WTC11 (cell line): Measurements from ENCODE around the gene COL26A1. TPM values are rescaled to one million over a fixed set of nuclear protein-coding genes. Genes with fewer than 3 reads are reported as not detected.
"Not testable (repeated sequence)": the region's sequence is repeated elsewhere in the genome, so short reads cannot be mapped to it uniquely, and the experiment has no call there.

ENCODE experiments used
- ATAC-seq: fragments of 200-7000 bp; cut with Tn5 transposase; 2 replicates; pipeline ENCODE4 v1.10.0; 2021; ENCODE audit warnings: mild to moderate bottlenecking, moderate library complexity
- CTCF ChIA-PET: fragments of 300-600 bp; sonication (Branson Sonifier 250); formaldehyde crosslinking; loops from one replicate; lab custom pipeline; 2021; ENCODE audit warnings: antibody characterized with exemption; lab: Charles Lee
- POLR2A ChIA-PET: fragments of 350-600 bp; sonication (Branson Sonifier 250); formaldehyde crosslinking; loops from one replicate; lab custom pipeline; 2021; ENCODE audit warnings: antibody characterized with exemption; lab: Charles Lee
- DNase-seq: peaks from one replicate; pipeline ENCODE4 v3.0.0; 2021; ENCODE audit warnings: low spot score
- H3K27ac Mint-ChIP-seq: 2 replicates; pipeline ENCODE4 v1.8.0; 2021; ENCODE audit warnings: mixed read lengths
- H3K27me3 Mint-ChIP-seq: 2 replicates; pipeline ENCODE4 v1.8.0; 2021; ENCODE audit warnings: low read depth, mild to moderate bottlenecking, moderate library complexity, mixed read lengths
- H3K36me3 Mint-ChIP-seq: 2 replicates; pipeline ENCODE4 v1.8.0; 2021; ENCODE audit warnings: mixed read lengths
- H3K4me1 Mint-ChIP-seq: 2 replicates; pipeline ENCODE4 v1.8.0; 2022; ENCODE audit warnings: mixed read lengths
- H3K4me3 Mint-ChIP-seq: 2 replicates; pipeline ENCODE4 v1.8.0; 2021; ENCODE audit warnings: mild to moderate bottlenecking, moderate library complexity, mixed read lengths
- H3K9me3 Mint-ChIP-seq: 2 replicates; pipeline ENCODE4 v1.8.0; 2021; ENCODE audit warnings: mixed read lengths
- CBFB ChIP-seq: sonication (generic); formaldehyde crosslinking; IDR thresholded peaks from 2 replicates; pipeline ENCODE4 v1.8.1; 2022; ENCODE audit warnings: mild to moderate bottlenecking, low read depth, missing genetic modification reagents
- E2F1 ChIP-seq: sonication (generic); formaldehyde crosslinking; IDR thresholded peaks from 2 replicates; pipeline ENCODE4 v1.8.0; 2022; ENCODE audit warnings: mild to moderate bottlenecking, missing genetic modification reagents
- E2F5 ChIP-seq: sonication (generic); formaldehyde crosslinking; IDR thresholded peaks from 2 replicates; pipeline ENCODE4 v1.8.1; 2022; ENCODE audit warnings: mild to moderate bottlenecking, moderate library complexity, missing genetic modification reagents
- FOXP1 ChIP-seq: sonication (generic); formaldehyde crosslinking; IDR thresholded peaks from 2 replicates; pipeline ENCODE4 v1.8.0; 2022; ENCODE audit warnings: missing genetic modification reagents, mild to moderate bottlenecking, moderate library complexity, borderline replicate concordance
- GTF2I ChIP-seq: fragments of 250-450 bp; sonication (Bioruptor Pico); conservative IDR thresholded peaks from 2 replicates; pipeline ENCODE4 v1.4.0; 2021; ENCODE audit warnings: mild to moderate bottlenecking
- IRF2 ChIP-seq: sonication (generic); formaldehyde crosslinking; IDR thresholded peaks from 2 replicates; pipeline ENCODE4 v1.8.0; 2022; ENCODE audit warnings: low read depth, missing genetic modification reagents, borderline replicate concordance
- SP1 ChIP-seq: sonication (generic); formaldehyde crosslinking; conservative IDR thresholded peaks from 2 replicates; pipeline ENCODE4 v1.8.1; 2022; ENCODE audit warnings: missing genetic modification reagents
- ZNF121 ChIP-seq: sonication (generic); formaldehyde crosslinking; IDR thresholded peaks from 2 replicates; pipeline ENCODE4 v1.8.0; 2023; ENCODE audit warnings: missing genetic modification reagents
- ZNF281 ChIP-seq: sonication (generic); formaldehyde crosslinking; IDR thresholded peaks from 2 replicates; pipeline ENCODE4 v1.8.0; 2023; ENCODE audit warnings: mild to moderate bottlenecking, missing genetic modification reagents
- ZNF317 ChIP-seq: sonication (generic); formaldehyde crosslinking; IDR thresholded peaks from 2 replicates; pipeline ENCODE4 v1.8.1; 2023; ENCODE audit warnings: low read depth, mild to moderate bottlenecking, moderate library complexity, missing genetic modification reagents, borderline replicate concordance
- ZNF512 ChIP-seq: sonication (generic); formaldehyde crosslinking; IDR thresholded peaks from 2 replicates; pipeline ENCODE4 v1.8.1; 2022; ENCODE audit warnings: missing genetic modification reagents, borderline replicate concordance
- ZNF671 ChIP-seq: fragments of 250-450 bp; sonication (Bioruptor Pico); IDR thresholded peaks from 2 replicates; pipeline ENCODE4 v1.8.0; 2021; ENCODE audit warnings: mild to moderate bottlenecking
- ZSCAN18 ChIP-seq: fragments of 250-450 bp; sonication (Bioruptor Pico); IDR thresholded peaks from 2 replicates; pipeline ENCODE4 v2.1.2; 2022; ENCODE audit warnings: mild to moderate bottlenecking, moderate library complexity
- total RNA-seq: library from RNA; stranded (reverse); gene quantifications from 3 replicates; pipeline ENCODE4 v1.2.3, GENCODE V29; 2021

The COL26A1 gene
- total RNA-seq, 1 experiment from 2014 or later, result 64.4 TPM

- TF ChIP-seq SP1 (CRISPR knock-in tag) (no peak), FOXP1 (no peak), CBFB (CRISPR knock-in tag) (no peak), ZNF281 (no peak), E2F1 (CRISPR knock-in tag) (no peak)
- DNase-seq (no peak), ATAC-seq (no peak)
- no peak overlapping the region for H3K4me3 Mint-ChIP-seq
- POLR2A ChIA-PET, result no interaction called here
- H3K27me3 Mint-ChIP-seq, result no peaks in the 10 kb centered on the region
- CTCF ChIA-PET, result interaction anchor here (1.4 kb wide), 1 partner anchor 8 kb away, joined by 8 read pairs; no protein-coding TSS in a partner anchor
- peaks cover 26% of the 10 kb centered on the region for H3K4me1 Mint-ChIP-seq
- no peaks in the 10 kb centered on the region for H3K36me3 Mint-ChIP-seq
- H3K9me3 Mint-ChIP-seq, result no peaks in the 10 kb centered on the region
- no peak overlapping the region; the same call in 1 of the 2 replicates for H3K27ac Mint-ChIP-seq
These were observed 69.6 kb downstream of the COL26A1 start for GRCh38 chr7:101432316-101432715.

GRCh38 chr7:101433688-101434087, 71.0 kb downstream of the COL26A1 start:
- POLR2A ChIA-PET, result no interaction called here
- Mint-ChIP-seq H3K4me3 (no peak overlapping the region), H3K27me3 (no peaks in the 10 kb centered on the region), H3K36me3 (no peaks in the 10 kb centered on the region), H3K27ac (no peak overlapping the region), H3K9me3 (no peaks in the 10 kb centered on the region), H3K4me1 (peaks cover 26% of the 10 kb centered on the region)
- no peak for ATAC-seq
- CTCF ChIA-PET, result no interaction called here
- TF ChIP-seq ZNF512 (CRISPR knock-in tag) (no peak), IRF2 (CRISPR knock-in tag) (no peak)
- DNase-seq, result no peak

GRCh38 chr7:101434155-101434554, 71.5 kb downstream of the COL26A1 start:
- TF ChIP-seq ZNF121 (CRISPR knock-in tag) (peak; percentile 98), GTF2I (0 out of 2 replicates have a peak, but pooled peaks have one; percentile 30)
- H3K4me3 Mint-ChIP-seq, H3K9me3 Mint-ChIP-seq, CTCF ChIA-PET, H3K27me3 Mint-ChIP-seq, DNase-seq, H3K27ac Mint-ChIP-seq, ATAC-seq, POLR2A ChIA-PET, H3K36me3 Mint-ChIP-seq: not testable (repeated sequence)
- peaks cover 26% of the 10 kb centered on the region for H3K4me1 Mint-ChIP-seq

GRCh38 chr7:101435461-101436220, 73.0 kb downstream of the COL26A1 start:
- no peak overlapping the region for H3K4me3 Mint-ChIP-seq
- peak; percentile 55 for DNase-seq
- TF ChIP-seq ZNF317 (no peak), ZNF671 (CRISPR knock-in tag) (no peak), E2F5 (0 out of 2 replicates have a peak, but pooled peaks have one; percentile 33), ZSCAN18 (CRISPR knock-in tag) (no peak)
- ATAC-seq, result peak; percentile 23
- no peaks in the 10 kb centered on the region for H3K9me3 Mint-ChIP-seq
- H3K36me3 Mint-ChIP-seq, result no peaks in the 10 kb centered on the region
- H3K27me3 Mint-ChIP-seq, result no peaks in the 10 kb centered on the region
- CTCF ChIA-PET, result interaction anchor here (0.6 to 4.0 kb wide), 4 partner anchors 23 to 276 kb away, joined by 3 to 37 read pairs (median 4); partner anchors contain the start of gene IFT22
- POLR2A ChIA-PET, result no interaction called here
- peak overlapping the region; percentile 53; the same call in 1 of the 2 replicates for H3K27ac Mint-ChIP-seq
- H3K4me1 Mint-ChIP-seq, result peaks cover 26% of the 10 kb centered on the region
